ENCODE results near the gene HPN.

The HPN gene

GRCh38 chr19:35108730-35109129, 67.2 kb downstream of the HPN start:
- DNase-seq, result no peak

- no peak for DNase-seq
These were observed 68.0 kb downstream of the HPN start for GRCh38 chr19:35109395-35110112.

- DNase-seq, result no peak
These were observed 69.5 kb downstream of the HPN start for GRCh38 chr19:35110974-35111373.

- DNase-seq, result no peak
These were observed 71.6 kb downstream of the HPN start for GRCh38 chr19:35112995-35113688.

GRCh38 chr19:35114353-35115176, 73.0 kb downstream of the HPN start:
- DNase-seq, result peak; percentile 20 to 75 (median 56)

GRCh38 chr19:35115177-35115951, 73.8 kb downstream of the HPN start, which contains the start of gene FXYD3:
Gene FXYD3 (plus strand): TSS chr19:35115823. CDS start chr19:35119377, 3,554 bp downstream.
- no peak for DNase-seq
